Esophagus squamous epithelium (tissue), 5 donors: ENCODE data around the gene ARL11. TPM values are rescaled to one million over a fixed set of nuclear protein-coding genes. Genes with fewer than 3 reads are reported as not detected.

Experiments
- DNase-seq: peaks from one replicate; lab custom pipeline; 2025; lab: John Stamatoyannopoulos, UW
- H3K27ac ChIP-seq, 4 donors: fragments of 200-600 bp; sonication (generic); one replicate each; pipeline ENCODE4 v1.5.1; 2016 to 2019; ENCODE audit warnings: mild to moderate bottlenecking in 1 of 4
- H3K27me3 ChIP-seq, 4 donors: fragments of 200-600 bp; sonication (generic); 1 replicate in 3 of 4; 2 replicates in 1 of 4; pipeline versions ENCODE4 v1.5.1 to v1.6.0; 2017 to 2021; ENCODE audit warnings: antibody characterized with exemption in 1 of 4
- H3K36me3 ChIP-seq, 3 donors: fragments of 200-600 bp; sonication (generic); one replicate each; pipeline ENCODE4 v1.5.1; 2016 to 2019
- H3K4me1 ChIP-seq, 3 donors: fragments of 200-600 bp; sonication (generic); one replicate each; pipeline ENCODE4 v1.5.1; 2017 to 2019
- H3K4me3 ChIP-seq, 4 donors: fragments of 200-600 bp; sonication (generic); 1 replicate in 3 of 4; 2 replicates in 1 of 4; pipeline ENCODE4 v1.5.1; 2016 to 2019; ENCODE audit warnings: mild to moderate bottlenecking in 2 of 4, moderate library complexity in 1 of 4
- H3K9me3 ChIP-seq, 3 donors: fragments of 200-600 bp; sonication (generic); one replicate each; pipeline ENCODE4 v1.5.1; 2016 to 2019
- CTCF ChIP-seq, 6 experiments: fragments of 450-650 bp in 4 of 6; fragments of 200-600 bp in 2 of 6; sonication (generic) in 2 of 6; IDR thresholded peaks; one replicate each; pipeline ENCODE4 v1.5.1; 2016 to 2019; ENCODE audit warnings: antibody characterized with exemption in 6 of 6, mild to moderate bottlenecking in 4 of 6, moderate library complexity in 4 of 6
- POLR2A ChIP-seq, 4 donors: fragments of 450-650 bp; IDR thresholded peaks; one replicate each; pipeline ENCODE4 v1.6.1; 2017; ENCODE audit warnings: antibody characterized with exemption in 4 of 4, mild to moderate bottlenecking in 4 of 4, moderate library complexity in 3 of 4
- WGBS, 2 donors: methylation state at CpG; one replicate each; pipeline ENCODE4 v1.1.5; 2018; 5-methylcytosine and 5-hydroxymethylcytosine counted together
- intact Hi-C: fragments of 100-400 bp; cut with DNase I; formaldehyde crosslinking; loops from one replicate; pipeline ENCODE4 v1.15.0; 2022
- total RNA-seq, 4 donors: library from RNA; depleted of rRNA; stranded (reverse); fragments of >200 nt; gene quantifications; one replicate each; pipeline ENCODE4 v1.1.0, GENCODE V29; 2016
- donor health status: DM: yes; HTN: yes; CAD: no.

The ARL11 gene
- total RNA-seq, 4 donors from 2014 or later, result 0.22 to 1.9 (median 0.95) TPM

GRCh38 chr13:49633710-49634109, 5.4 kb downstream of the ARL11 start:
- Histone ChIP-seq H3K4me1 (peaks cover 5 to 43% (median 9%) of the 10 kb centered on the region in 3 donors), H3K4me3 (no peak overlapping the region), H3K27me3 (no peaks in the 10 kb centered on the region), H3K9me3 (no peaks in the 10 kb centered on the region), H3K27ac (no peak overlapping the region), H3K36me3 (no peaks in the 10 kb centered on the region)
- TF ChIP-seq CTCF (IDR thresholded peaks at IDR 0.05) (no peak), POLR2A (IDR thresholded peaks at IDR 0.05) (no peak)
- WGBS, 2 donors, result 81 to 90% methylated on average over 4 of the region's 4 CpGs
- intact Hi-C loops, result no loop called here
- no peak for DNase-seq

DNA sequence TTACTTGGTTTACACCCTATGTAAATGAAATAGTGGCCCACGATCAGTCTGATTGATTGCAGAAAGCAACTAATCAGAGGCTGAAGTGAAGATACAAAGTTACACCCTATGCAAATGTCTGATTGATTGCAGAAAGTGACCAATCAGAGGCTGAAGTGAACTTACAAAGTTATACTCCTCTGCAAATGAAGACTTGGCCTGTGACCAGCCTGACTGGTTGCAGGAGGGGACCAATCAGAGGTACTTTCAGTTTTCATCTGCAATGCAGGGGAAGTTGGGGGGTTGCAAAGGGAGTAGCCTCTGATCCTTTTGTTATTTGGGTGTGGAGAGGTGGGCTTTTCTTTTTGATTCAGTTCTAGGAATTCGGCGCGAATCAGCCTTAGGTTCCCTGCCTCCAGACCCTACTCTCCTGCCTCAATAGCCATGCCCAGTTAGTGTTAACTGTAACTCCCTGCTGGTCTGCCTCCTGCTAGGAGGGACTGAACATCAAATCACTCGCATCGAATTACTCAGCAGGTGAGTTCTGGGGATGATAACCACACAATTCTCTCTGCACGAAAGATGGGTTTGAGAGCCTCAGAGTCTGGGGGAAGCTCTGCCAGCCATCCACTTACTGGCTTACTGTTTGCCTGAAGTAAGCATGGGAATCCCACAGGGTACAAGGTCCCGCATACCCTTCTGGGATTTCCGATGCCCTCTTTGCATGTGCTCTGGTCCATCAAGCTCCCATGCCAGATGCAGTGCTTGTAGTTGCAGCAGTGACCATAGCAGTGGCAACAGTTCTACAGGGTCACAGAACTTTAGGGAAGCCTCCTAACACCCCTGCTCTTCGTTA, 7.5 kb downstream of the ARL11 start:
- no peak for DNase-seq
- no peaks in the 10 kb centered on the region for H3K36me3 ChIP-seq
- TF ChIP-seq CTCF (IDR thresholded peaks at IDR 0.05) (no peak), POLR2A (IDR thresholded peaks at IDR 0.05) (no peak)
- no peak overlapping the region for H3K27ac ChIP-seq
- no peaks in the 10 kb centered on the region for H3K9me3 ChIP-seq
- H3K4me3 ChIP-seq, result peak overlapping the region in 2 of 4 donors; percentile 13 to 19
- 61 to 83% methylated on average over 8 to 10 of the region's 10 CpGs for WGBS, 2 donors
- intact Hi-C loops, result no loop called here
- no peaks in the 10 kb centered on the region for H3K27me3 ChIP-seq
- H3K4me1 ChIP-seq, result peaks cover 0 to 43% (median 0%) of the 10 kb centered on the region in 3 donors

DNA sequence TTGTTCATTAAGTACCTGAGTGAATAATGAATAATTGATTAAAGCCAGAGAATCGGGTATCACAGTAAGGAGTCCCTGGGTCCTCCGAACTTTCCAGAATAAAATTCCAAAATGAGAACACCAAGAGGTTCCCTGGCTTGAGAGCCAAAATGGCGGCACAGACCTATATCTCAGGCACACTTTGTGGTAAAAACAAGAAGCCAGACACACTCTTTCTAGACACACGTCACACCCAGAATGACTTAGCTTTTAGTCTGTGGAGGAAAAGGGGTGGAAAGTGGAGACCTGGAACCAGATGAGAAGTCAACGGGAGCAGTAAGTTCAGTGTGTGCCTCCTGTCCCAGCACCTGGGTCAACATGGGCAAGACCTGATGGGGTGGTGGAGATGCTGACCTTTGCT, 8.4 kb downstream of the ARL11 start:
- intact Hi-C loops, result no loop called here
- Histone ChIP-seq H3K27ac (no peak overlapping the region), H3K27me3 (no peaks in the 10 kb centered on the region), H3K4me1 (peaks cover 0 to 49% (median 9%) of the 10 kb centered on the region in 3 donors), H3K36me3 (no peaks in the 10 kb centered on the region), H3K4me3 (no peak overlapping the region), H3K9me3 (no peaks in the 10 kb centered on the region)
- TF ChIP-seq POLR2A (IDR thresholded peaks at IDR 0.05) (no peak), CTCF (IDR thresholded peaks at IDR 0.05) (no peak)
- DNase-seq, result no peak
- WGBS, 2 donors, result 92 to 93% methylated on average over 4 to 5 of the region's 5 CpGs

DNA sequence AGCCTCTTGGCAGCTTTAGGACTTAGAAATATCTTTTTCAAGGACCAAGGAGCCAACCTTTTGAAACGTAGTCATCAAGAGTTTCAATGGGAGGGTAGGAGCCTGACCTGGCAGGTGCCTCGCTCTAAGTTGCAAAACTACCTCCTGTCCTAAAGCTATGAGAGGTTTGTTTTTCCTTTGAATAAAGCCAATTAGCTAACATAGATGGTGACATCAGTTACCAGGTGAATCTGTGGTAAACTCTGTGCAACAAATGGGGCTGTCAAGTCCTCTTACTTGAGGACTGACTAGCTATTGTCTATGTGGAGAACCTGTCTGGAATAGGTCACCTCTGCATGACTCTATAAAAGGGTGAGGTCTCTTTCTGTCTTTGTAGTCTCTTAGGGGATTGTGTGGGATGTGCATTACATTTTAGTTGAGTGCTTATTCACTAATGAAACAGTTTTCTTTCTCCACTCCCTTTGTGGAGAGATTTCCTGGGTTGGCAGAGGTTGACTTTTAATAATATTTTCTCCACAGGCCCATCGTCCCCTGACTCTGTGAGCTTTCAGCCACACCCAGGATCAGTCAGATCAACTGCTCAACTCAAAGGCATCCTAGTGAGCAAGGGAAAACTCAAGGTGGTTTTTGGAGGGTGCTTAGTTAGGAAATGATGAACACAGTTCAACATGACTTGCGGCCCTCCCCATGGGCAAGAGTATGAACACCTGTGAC, 9.9 kb downstream of the ARL11 start:
- no peaks in the 10 kb centered on the region for H3K36me3 ChIP-seq
- no peaks in the 10 kb centered on the region for H3K9me3 ChIP-seq
- TF ChIP-seq POLR2A (IDR thresholded peaks at IDR 0.05) (no peak), CTCF (IDR thresholded peaks at IDR 0.05) (no peak)
- no peaks in the 10 kb centered on the region for H3K27me3 ChIP-seq
- peaks cover 0 to 60% (median 16%) of the 10 kb centered on the region in 3 donors for H3K4me1 ChIP-seq
- intact Hi-C loops, result no loop called here
- no peak for DNase-seq
- H3K27ac ChIP-seq, result peak overlapping the region in 3 of 4 donors; percentile 62 to 84 (median 74)
- H3K4me3 ChIP-seq, result no peak overlapping the region
- WGBS, 2 donors, result 59 to 63% methylated on average over 3 to 4 of the region's 4 CpGs

GRCh38 chr13:49638744-49639072, 10.4 kb downstream of the ARL11 start:
- DNase-seq, result no peak
- H3K4me1 ChIP-seq, result peaks cover 0 to 60% (median 16%) of the 10 kb centered on the region in 3 donors
- peak overlapping the region in 3 of 4 donors; percentile 62 to 84 (median 74) for H3K27ac ChIP-seq
- no peak overlapping the region for H3K4me3 ChIP-seq
- no peaks in the 10 kb centered on the region for H3K27me3 ChIP-seq
- H3K36me3 ChIP-seq, result no peaks in the 10 kb centered on the region
- 78 to 81% methylated on average over 2 of the region's 2 CpGs for WGBS, 2 donors
- no peaks in the 10 kb centered on the region for H3K9me3 ChIP-seq
- intact Hi-C loops, result no loop called here
- TF ChIP-seq CTCF (IDR thresholded peaks at IDR 0.05), result no peak
- no peak for TF ChIP-seq POLR2A (IDR thresholded peaks at IDR 0.05)
